ENCODE results near the gene SFXN3. TPM values are rescaled to one million over a fixed set of nuclear protein-coding genes. Genes with fewer than 3 reads are reported as not detected.

Gene SFXN3
- total and polyA plus RNA-seq, 10 of the 15 experiments (the other 5 are each of a cell fraction or from before 2014, with no cell fraction given): 0.05 to 11.3 (median 1.2) TPM

DNA sequence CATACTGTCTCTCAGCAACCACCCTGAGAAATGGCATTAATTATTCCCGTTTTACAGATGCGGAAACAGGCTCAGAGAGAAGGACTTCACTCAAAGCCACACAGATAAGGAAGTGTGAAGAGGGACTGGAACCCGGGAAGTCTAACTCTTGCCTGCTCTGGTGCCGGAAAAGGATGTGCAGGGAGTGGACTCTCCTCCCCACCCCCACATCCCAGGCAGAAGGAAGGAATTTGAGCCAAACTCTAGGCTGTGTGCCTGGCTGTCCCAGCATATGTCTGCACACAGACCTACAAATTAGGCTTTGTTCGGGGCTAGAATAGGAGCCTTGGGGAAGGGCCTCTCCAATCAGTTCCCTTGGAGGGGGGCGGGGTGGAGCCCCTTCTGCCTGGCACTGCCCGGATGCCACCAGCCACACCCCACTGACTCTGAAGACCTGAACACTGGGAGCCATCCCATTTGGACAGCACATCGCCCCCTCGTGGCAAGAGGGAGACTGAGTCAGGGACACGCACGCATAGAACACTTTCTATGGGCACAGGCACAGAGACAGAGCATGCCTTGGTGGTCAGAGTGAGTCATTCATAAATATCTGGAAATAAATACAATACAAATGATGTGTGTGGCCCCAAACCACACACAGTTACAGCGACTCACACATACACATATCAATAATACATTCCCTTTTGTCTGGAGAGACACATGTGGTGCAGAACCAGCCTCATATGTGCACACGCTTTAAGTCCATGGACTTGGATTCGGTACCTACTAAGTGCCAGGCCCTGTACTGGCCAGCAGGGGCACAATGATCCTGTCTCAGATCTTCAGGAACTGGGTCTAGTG, 18.3 kb upstream of the SFXN3 start (continued):
- TF ChIP-seq CEBPB (IDR thresholded peaks at IDR 0.05; ENCODE audit: borderline replicate concordance in 1 of 2, low read depth in 2 of 2, low read length in 2 of 2): no peak
- TF ChIP-seq, protein P1, sequence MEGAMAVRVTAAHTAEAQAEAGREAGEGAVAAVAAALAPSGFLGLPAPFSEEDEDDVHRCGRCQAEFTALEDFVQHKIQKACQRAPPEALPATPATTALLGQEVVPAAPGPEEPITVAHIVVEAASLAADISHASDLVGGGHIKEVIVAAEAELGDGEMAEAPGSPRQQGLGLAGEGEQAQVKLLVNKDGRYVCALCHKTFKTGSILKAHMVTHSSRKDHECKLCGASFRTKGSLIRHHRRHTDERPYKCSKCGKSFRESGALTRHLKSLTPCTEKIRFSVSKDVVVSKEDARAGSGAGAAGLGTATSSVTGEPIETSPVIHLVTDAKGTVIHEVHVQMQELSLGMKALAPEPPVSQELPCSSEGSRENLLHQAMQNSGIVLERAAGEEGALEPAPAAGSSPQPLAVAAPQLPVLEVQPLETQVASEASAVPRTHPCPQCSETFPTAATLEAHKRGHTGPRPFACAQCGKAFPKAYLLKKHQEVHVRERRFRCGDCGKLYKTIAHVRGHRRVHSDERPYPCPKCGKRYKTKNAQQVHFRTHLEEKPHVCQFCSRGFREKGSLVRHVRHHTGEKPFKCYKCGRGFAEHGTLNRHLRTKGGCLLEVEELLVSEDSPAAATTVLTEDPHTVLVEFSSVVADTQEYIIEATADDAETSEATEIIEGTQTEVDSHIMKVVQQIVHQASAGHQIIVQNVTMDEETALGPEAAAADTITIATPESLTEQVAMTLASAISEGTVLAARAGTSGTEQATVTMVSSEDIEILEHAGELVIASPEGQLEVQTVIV (IDR thresholded peaks at IDR 0.05; ENCODE audit: borderline replicate concordance, partially characterized antibody): no peak
- 0 out of 2 replicates have a peak, but pooled peaks have one; percentile 26 for TF ChIP-seq EED (IDR thresholded peaks at IDR 0.05; ENCODE audit: low read depth)
- TF ChIP-seq GABPA (IDR thresholded peaks at IDR 0.05; ENCODE audit: low read depth): no peak
- TF ChIP-seq IKZF2 (IDR thresholded peaks at IDR 0.05): peak; percentile 60 to 85; a peak in 2 of 4 replicates
- no peak for TF ChIP-seq KDM1A (IDR thresholded peaks at IDR 0.05; ENCODE audit: borderline replicate concordance)
- TF ChIP-seq NFXL1 (IDR thresholded peaks at IDR 0.05; ENCODE audit: borderline replicate concordance): no peak
- no peak for TF ChIP-seq RBBP5 (conservative IDR thresholded peaks at IDR 0.05)
- no peak for TF ChIP-seq FOS (IDR thresholded peaks at IDR 0.05; ENCODE audit: borderline replicate concordance, extremely low read depth, insufficient read length)
- no peak for TF ChIP-seq SPI1 (IDR thresholded peaks at IDR 0.05; ENCODE audit: borderline replicate concordance, insufficient read depth, low read depth, low read length)
- TF ChIP-seq SMAD1 (IDR thresholded peaks at IDR 0.05; ENCODE audit: low read depth, partially characterized antibody): no peak
- TF ChIP-seq, protein P2, sequence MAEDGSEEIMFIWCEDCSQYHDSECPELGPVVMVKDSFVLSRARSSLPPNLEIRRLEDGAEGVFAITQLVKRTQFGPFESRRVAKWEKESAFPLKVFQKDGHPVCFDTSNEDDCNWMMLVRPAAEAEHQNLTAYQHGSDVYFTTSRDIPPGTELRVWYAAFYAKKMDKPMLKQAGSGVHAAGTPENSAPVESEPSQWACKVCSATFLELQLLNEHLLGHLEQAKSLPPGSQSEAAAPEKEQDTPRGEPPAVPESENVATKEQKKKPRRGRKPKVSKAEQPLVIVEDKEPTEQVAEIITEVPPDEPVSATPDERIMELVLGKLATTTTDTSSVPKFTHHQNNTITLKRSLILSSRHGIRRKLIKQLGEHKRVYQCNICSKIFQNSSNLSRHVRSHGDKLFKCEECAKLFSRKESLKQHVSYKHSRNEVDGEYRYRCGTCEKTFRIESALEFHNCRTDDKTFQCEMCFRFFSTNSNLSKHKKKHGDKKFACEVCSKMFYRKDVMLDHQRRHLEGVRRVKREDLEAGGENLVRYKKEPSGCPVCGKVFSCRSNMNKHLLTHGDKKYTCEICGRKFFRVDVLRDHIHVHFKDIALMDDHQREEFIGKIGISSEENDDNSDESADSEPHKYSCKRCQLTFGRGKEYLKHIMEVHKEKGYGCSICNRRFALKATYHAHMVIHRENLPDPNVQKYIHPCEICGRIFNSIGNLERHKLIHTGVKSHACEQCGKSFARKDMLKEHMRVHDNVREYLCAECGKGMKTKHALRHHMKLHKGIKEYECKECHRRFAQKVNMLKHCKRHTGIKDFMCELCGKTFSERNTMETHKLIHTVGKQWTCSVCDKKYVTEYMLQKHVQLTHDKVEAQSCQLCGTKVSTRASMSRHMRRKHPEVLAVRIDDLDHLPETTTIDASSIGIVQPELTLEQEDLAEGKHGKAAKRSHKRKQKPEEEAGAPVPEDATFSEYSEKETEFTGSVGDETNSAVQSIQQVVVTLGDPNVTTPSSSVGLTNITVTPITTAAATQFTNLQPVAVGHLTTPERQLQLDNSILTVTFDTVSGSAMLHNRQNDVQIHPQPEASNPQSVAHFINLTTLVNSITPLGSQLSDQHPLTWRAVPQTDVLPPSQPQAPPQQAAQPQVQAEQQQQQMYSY (CRISPR knock-in tag; IDR thresholded peaks at IDR 0.05): no peak
- TF ChIP-seq ZBED1 (IDR thresholded peaks at IDR 0.05; ENCODE audit: borderline replicate concordance): no peak
- TF ChIP-seq, protein P3, sequence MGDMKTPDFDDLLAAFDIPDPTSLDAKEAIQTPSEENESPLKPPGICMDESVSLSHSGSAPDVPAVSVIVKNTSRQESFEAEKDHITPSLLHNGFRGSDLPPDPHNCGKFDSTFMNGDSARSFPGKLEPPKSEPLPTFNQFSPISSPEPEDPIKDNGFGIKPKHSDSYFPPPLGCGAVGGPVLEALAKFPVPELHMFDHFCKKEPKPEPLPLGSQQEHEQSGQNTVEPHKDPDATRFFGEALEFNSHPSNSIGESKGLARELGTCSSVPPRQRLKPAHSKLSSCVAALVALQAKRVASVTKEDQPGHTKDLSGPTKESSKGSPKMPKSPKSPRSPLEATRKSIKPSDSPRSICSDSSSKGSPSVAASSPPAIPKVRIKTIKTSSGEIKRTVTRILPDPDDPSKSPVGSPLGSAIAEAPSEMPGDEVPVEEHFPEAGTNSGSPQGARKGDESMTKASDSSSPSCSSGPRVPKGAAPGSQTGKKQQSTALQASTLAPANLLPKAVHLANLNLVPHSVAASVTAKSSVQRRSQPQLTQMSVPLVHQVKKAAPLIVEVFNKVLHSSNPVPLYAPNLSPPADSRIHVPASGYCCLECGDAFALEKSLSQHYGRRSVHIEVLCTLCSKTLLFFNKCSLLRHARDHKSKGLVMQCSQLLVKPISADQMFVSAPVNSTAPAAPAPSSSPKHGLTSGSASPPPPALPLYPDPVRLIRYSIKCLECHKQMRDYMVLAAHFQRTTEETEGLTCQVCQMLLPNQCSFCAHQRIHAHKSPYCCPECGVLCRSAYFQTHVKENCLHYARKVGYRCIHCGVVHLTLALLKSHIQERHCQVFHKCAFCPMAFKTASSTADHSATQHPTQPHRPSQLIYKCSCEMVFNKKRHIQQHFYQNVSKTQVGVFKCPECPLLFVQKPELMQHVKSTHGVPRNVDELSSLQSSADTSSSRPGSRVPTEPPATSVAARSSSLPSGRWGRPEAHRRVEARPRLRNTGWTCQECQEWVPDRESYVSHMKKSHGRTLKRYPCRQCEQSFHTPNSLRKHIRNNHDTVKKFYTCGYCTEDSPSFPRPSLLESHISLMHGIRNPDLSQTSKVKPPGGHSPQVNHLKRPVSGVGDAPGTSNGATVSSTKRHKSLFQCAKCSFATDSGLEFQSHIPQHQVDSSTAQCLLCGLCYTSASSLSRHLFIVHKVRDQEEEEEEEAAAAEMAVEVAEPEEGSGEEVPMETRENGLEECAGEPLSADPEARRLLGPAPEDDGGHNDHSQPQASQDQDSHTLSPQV (IDR thresholded peaks at IDR 0.05): no peak
- no peak; the same call in 1 of the 2 replicates for TF ChIP-seq BACH1 (IDR thresholded peaks at IDR 0.05; ENCODE audit: borderline replicate concordance)
- TF ChIP-seq, protein P4, sequence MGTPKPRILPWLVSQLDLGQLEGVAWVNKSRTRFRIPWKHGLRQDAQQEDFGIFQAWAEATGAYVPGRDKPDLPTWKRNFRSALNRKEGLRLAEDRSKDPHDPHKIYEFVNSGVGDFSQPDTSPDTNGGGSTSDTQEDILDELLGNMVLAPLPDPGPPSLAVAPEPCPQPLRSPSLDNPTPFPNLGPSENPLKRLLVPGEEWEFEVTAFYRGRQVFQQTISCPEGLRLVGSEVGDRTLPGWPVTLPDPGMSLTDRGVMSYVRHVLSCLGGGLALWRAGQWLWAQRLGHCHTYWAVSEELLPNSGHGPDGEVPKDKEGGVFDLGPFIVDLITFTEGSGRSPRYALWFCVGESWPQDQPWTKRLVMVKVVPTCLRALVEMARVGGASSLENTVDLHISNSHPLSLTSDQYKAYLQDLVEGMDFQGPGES (IDR thresholded peaks at IDR 0.05): no peak
- no peak; the same call in 1 of the 2 replicates for TF ChIP-seq RCOR1 (conservative IDR thresholded peaks at IDR 0.05; ENCODE audit: low read depth, low read length)
- TF ChIP-seq TCF12 (IDR thresholded peaks at IDR 0.05; ENCODE audit: low read depth, low read length): no peak
